Lung (tissue), 12 donors: ENCODE results near the gene ARMC7. TPM values are rescaled to one million over a fixed set of nuclear protein-coding genes. Genes with fewer than 3 reads are reported as not detected.
"Not testable (repeated sequence)": the region's sequence is repeated elsewhere in the genome, so short reads cannot be mapped to it uniquely, and the experiment has no call there.

Experiments used
- ATAC-seq: fragments of 200-7000 bp; cut with Tn5 transposase; one replicate; pipeline ENCODE4 v1.9.1; 2020; ENCODE audit warnings: moderate number of reproducible peaks; ENCODE audit not compliant: insufficient read depth, low FRiP score
- DNase-seq, 3 donors: peaks; one replicate each; pipeline ENCODE4 v3.0.0-alpha.2; 2013 to 2017
- H3K27ac ChIP-seq, 2 donors: one replicate each; pipeline ENCODE4 v1.5.1; 2013; ENCODE audit warnings: mild to moderate bottlenecking in 2 of 2, moderate library complexity in 2 of 2, control low read depth in 1 of 2, inconsistent platforms in 1 of 2, low read depth in 1 of 2, low read length in 1 of 2
- H3K27me3 ChIP-seq, 3 donors: one replicate each; pipeline ENCODE4 v1.5.1; 2013; ENCODE audit warnings: low read length in 2 of 3; ENCODE audit not compliant: control insufficient read depth in 3 of 3, insufficient read depth in 3 of 3
- H3K36me3 ChIP-seq, 4 donors: one replicate each; pipeline ENCODE4 v1.5.1; 2013; ENCODE audit warnings: low read length in 4 of 4, mild to moderate bottlenecking in 1 of 4, moderate library complexity in 1 of 4; ENCODE audit not compliant: control insufficient read depth in 4 of 4, insufficient read depth in 4 of 4
- H3K4me1 ChIP-seq, 5 donors: one replicate each; pipeline ENCODE4 v1.5.1; 2013; ENCODE audit warnings: low read length in 5 of 5, mild to moderate bottlenecking in 2 of 5, moderate library complexity in 1 of 5; ENCODE audit not compliant: control insufficient read depth in 5 of 5, insufficient read depth in 5 of 5
- H3K4me3 ChIP-seq: one replicate; pipeline ENCODE4 v1.5.1; 2013; ENCODE audit warnings: mild to moderate bottlenecking, control low read depth, moderate library complexity
- H3K9ac ChIP-seq, 2 donors: one replicate each; pipeline ENCODE4 v1.5.1; 2013; ENCODE audit warnings: low read length in 2 of 2, control low read depth in 1 of 2; ENCODE audit not compliant: insufficient read depth in 1 of 2
- H3K9me3 ChIP-seq, 4 donors: one replicate each; pipeline ENCODE4 v1.5.1; 2013; ENCODE audit warnings: low read length in 3 of 4, mild to moderate bottlenecking in 1 of 4, moderate library complexity in 1 of 4; ENCODE audit not compliant: control insufficient read depth in 4 of 4, insufficient read depth in 3 of 4
- CTCF ChIP-seq: IDR thresholded peaks from 2 replicates; pipeline ENCODE4 v1.5.1; 2012; ENCODE audit warnings: mild to moderate bottlenecking; ENCODE audit errors: control extremely low read depth, extremely low read depth
- WGBS, 2 donors: extraction: QIAGEN DNeasy Blood & Tissue Kit; methylation state at CpG; one replicate each; pipeline ENCODE4 v1.1.7; 2013; 5-methylcytosine and 5-hydroxymethylcytosine counted together
- polyA plus RNA-seq, 2 donors: library from polyadenylated mRNA; stranded (reverse); fragments of 200-250 nt; gene quantifications; one replicate each; pipeline ENCODE4 v1.2.1, GENCODE V29; 2013
- total RNA-seq, 2 donors: library from RNA; depleted of rRNA in 1 of 2; stranded (reverse); fragments of >200 nt in 1 of 2; gene quantifications; one replicate each; pipeline ENCODE4 v1.2.1, GENCODE V29; 2014 to 2021
- donor health status: control.
- donor health status: control.
- donor health status: Bipolar disorder and iron deficiency.
- donor health status: healthy.
- donor health status: DM: yes; HTN: yes; CAD: no.

Gene ARMC7
- total and polyA plus RNA-seq, 4 donors, result 8.1 to 19.2 (median 11.8) TPM

DNA sequence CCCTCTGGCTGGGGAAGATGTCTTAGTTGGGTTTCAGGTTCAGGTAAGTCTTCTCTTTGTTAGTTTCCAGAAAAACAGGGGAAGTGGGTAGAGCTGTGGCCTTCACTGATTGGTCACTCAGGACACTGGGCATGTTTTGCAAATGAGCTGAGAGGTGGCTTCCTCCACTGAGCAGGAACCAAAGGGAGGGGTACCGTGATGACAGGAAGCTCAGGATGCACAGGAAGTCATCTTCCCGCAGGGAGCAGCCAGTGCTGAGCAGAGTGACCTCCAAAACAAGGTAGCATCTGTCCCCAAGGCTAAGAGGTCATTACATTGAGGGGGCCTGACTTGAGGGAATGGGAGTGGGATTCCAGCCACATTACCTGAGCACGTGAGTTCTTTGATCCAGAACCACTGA lies 16.2 kb downstream of the ARMC7 start:
- Histone ChIP-seq H3K9ac (no peak overlapping the region), H3K4me3 (no peak overlapping the region), H3K4me1 (peaks cover 0 to 22% (median 2%) of the 10 kb centered on the region in 5 donors), H3K36me3 (peaks cover 0 to 15% (median 9%) of the 10 kb centered on the region in 4 donors), H3K9me3 (no peaks in the 10 kb centered on the region), H3K27me3 (no peaks in the 10 kb centered on the region), H3K27ac (peak overlapping the region in 1 of 2 donors; percentile 34)
- no peak for TF ChIP-seq CTCF
- ATAC-seq, result no peak
- WGBS, 2 donors, result 33 to 46% methylated on average over 3 of the region's 3 CpGs
- no peak for DNase-seq

DNA sequence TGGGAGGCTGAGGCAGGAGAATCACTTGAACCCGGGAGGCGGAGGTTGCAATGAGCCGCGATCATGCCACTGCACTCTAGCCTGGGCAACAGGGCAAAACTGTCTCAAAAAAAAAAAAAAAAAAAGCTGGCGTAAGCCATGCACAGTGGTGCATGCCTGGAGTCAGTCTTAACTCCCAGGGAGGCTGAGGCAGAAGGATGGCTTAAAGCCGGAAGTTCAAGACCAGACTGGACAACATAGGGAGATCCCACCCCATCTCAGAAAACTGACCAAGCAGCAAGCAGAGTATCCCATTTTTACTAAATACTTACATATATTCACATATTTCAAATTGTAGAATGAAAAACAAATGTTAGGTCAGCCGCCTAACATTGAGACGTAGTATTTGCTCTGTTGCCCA lies 17.2 kb downstream of the ARMC7 start:
- WGBS, 2 donors, result 85 to 93% methylated on average over 8 of the region's 8 CpGs
- Histone ChIP-seq H3K4me3 (no peak overlapping the region), H3K27ac (no peak overlapping the region)

DNA sequence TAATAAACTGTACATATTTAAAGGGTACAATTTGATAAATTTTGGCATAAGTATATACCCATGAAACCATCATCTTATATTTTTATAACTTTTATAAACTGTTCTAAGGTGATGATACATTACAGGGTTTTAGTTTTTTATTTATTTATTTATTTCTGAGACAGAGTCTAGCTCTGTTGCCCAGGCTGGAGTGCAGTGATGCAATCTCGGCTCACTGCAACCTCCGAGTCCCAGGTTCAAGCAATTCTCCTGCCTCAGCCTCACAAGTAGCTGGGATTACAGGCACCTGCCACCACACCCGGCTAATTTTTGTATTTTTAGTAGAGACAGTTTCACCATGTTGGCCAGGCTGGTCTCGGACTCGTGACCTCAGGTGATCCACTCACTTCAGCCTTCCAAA lies 18.2 kb downstream of the ARMC7 start:
- Histone ChIP-seq H3K36me3 (peaks cover 0 to 15% (median 7%) of the 10 kb centered on the region in 4 donors), H3K4me1 (peaks cover 0 to 22% (median 2%) of the 10 kb centered on the region in 5 donors)
- not testable (repeated sequence) for DNase-seq, H3K9me3 ChIP-seq, H3K27ac ChIP-seq, ATAC-seq, H3K4me3 ChIP-seq, H3K27me3 ChIP-seq, H3K9ac ChIP-seq
- 86 to 91% methylated on average over 5 of the region's 5 CpGs for WGBS, 2 donors

More for the DNA sequence above, 17.2 kb downstream of the ARMC7 start:
- no peak overlapping the region for H3K9ac ChIP-seq
- peaks cover 0 to 15% (median 7%) of the 10 kb centered on the region in 4 donors for H3K36me3 ChIP-seq
- DNase-seq, result no peak
- TF ChIP-seq CTCF, result no peak
- no peaks in the 10 kb centered on the region for H3K9me3 ChIP-seq
- H3K4me1 ChIP-seq, result peaks cover 0 to 22% (median 2%) of the 10 kb centered on the region in 5 donors
- ATAC-seq, result no peak
- no peaks in the 10 kb centered on the region for H3K27me3 ChIP-seq

DNA sequence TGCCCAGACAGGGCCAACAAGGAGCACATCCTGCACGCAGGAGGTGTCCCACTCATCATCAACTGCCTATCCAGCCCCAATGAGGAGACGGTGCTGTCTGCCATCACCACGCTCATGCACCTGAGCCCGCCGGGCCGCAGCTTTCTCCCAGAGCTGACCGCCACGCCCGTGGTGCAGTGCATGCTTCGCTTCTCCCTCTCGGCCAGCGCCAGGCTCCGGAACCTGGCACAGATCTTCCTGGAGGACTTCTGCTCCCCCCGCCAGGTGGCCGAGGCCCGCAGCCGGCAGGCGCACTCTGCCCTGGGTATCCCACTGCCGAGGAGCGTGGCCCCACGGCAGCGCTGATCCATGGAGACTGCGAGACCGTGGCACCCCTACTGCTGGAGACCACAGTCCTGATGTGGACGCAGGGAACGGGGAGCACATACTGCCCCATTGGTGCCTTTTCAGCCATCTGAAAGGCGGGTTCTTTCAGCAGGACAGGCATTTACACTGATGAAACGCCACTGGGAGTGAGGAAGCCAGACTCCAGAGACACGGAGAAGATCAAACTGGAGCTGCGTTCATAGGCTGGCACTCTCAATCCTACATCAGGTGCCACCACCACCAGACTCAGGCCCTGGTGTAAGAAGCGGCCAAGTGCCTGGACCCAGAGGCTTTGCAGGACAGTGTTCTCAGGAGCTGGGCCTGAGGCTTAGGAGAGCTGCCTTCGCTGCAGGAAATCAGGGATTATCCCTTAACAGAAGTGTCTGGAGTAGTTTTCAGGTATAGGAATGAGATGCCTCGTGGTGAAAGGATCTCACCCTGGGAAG lies 19.1 kb downstream of the ARMC7 start:
- 91 to 92% methylated on average over 33 of the region's 33 CpGs for WGBS, 2 donors

More for the DNA sequence above, 19.1 kb downstream of the ARMC7 start:
- H3K27me3 ChIP-seq, result no peaks in the 10 kb centered on the region
- DNase-seq (no peak), ATAC-seq (no peak)
- no peak for TF ChIP-seq CTCF
- H3K36me3 ChIP-seq, result peaks cover 0 to 15% (median 7%) of the 10 kb centered on the region in 4 donors
- no peak overlapping the region for H3K27ac ChIP-seq
- H3K4me1 ChIP-seq, result peaks cover 0 to 20% (median 2%) of the 10 kb centered on the region in 5 donors
- H3K4me3 ChIP-seq, result no peak overlapping the region
- H3K9me3 ChIP-seq, result no peaks in the 10 kb centered on the region
- H3K9ac ChIP-seq, result no peak overlapping the region
